ENCODE data around the gene ZGLP1. TPM values are rescaled to one million over a fixed set of nuclear protein-coding genes. Genes with fewer than 3 reads are reported as not detected.

The ZGLP1 gene
- total RNA-seq, 1 experiment from 2014 or later: 1.7 TPM

DNA sequence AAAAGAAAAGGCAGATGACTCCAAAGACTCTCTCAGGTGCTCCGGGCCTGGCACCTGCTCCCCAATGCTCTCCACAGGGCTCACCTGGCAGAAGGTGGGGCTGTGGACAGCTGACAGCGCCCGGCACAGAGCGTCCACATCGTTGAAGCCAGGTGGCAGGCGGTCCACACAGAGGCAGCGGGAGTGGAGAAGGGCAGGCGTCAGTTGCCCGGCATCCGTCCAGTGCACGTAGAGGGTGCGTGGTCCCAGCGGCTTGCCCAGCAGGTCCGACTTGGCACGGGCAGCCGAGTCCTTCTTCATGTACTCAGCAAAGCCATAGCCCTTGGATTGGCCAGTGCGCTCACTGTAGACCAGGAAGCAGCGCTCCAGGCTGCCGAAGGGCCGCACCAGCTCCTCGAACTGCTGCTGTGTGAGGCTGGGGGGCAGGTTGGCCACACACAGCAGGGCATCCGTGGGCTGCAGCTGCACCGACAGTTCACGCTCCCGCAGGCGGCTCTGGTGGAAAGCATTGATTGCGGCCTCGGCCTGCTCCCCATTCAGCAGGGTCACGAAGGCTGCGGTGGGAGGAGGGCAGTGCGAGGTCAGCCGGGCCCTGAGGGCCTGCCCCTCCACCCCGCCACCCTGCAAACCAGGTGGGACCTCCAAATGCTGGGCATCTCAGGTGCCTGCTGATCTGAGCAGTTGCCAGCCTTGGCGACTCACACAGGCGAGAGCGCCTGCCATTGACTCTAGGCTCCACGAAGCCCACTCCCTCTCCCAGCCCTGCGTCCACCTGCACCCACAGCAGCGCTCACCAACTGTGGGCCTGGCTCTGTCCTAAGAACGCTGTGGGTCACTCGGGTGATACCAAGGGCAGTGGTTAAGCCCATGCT, 19.2 kb upstream of the ZGLP1 start:
- DNase-seq (ENCODE audit: low read depth): no peak

DNA sequence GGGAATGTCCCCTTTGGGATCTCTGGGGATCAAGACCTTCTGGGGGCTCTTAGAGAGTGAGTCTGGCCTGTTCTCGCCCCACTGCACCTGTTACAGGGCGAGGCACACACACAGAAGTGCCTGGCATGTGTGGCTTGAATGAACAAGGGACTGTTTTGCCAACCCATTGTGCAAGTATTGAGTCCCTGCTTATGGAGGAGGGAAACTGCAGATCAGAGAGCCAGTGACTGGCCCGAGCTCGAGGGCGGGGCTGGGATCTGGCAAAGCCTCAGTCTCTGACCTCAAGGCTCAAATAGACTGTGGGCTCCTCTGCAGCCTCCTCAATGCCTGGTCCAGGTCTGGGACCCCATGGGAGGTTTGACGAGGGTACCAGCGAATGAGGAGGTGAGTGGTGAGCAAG, 18.2 kb upstream of the ZGLP1 start:
- no peak for DNase-seq (ENCODE audit: low read depth)

DNA sequence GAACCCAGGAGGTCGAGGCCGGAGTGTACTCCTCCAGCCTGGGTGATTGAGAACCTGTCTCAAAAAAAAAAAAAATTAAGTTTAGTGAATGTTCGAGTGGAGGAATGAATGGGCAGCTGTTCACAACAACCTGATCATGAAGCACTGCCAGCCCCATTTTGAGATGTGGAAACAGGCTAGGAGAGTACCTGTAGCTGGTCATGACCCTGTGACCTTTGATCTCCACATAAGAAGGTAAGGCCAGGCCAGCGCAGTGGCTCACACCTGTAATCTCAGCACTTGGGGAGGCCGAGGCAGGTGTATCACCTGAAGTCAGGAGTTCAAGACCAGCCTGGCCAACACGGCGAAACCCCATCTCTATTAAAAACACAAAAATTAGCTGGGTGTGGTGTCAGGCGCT, 16.1 kb upstream of the ZGLP1 start:
- no peak for DNase-seq (ENCODE audit: low read depth)

DNA sequence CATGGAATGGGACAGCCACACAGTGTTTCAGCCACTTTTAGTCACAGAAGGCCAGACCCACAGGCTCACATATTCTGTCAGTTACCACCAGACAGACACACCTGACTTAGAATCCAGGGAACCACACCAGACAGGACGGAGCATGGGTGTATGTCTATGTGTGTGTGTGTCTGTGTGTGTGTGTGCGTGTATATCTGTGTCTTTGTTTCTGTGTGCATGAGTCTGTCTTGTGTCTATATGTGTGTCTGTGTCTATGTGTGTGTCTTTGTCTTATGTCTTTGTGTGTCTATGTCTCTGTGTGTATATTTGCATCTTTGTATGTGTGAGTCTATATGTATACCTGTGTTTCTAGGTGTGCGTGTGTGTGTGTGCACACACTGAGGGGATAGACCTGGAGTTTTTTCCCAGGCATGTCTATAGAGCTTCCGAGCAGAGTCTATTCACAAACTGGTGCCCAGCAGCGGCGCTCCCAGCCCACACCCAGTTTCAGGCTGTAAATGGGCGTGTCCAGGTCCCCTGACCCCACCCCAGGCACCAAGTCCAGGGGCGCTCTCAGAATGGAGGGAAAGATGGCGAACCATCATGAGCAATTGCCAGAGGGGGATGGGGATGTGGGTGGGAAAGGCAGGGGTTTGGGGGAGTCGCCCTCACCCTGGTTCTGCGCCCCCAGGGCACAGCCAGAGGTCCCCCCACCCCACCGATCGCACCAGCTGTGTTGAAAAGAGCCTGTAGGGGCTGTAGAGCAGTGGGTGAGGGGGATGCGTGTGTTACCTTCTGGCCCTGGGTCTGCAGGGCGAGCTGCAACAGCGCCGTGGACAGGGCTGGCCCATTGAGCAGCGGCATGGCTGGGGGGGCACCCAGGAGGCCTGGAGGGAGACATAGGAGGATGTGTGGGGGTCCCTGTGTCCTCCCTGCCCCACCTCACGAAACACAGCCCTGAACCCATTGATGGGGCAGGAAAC, 12.5 kb upstream of the ZGLP1 start:
- no peak for DNase-seq (ENCODE audit: low read depth)

DNA sequence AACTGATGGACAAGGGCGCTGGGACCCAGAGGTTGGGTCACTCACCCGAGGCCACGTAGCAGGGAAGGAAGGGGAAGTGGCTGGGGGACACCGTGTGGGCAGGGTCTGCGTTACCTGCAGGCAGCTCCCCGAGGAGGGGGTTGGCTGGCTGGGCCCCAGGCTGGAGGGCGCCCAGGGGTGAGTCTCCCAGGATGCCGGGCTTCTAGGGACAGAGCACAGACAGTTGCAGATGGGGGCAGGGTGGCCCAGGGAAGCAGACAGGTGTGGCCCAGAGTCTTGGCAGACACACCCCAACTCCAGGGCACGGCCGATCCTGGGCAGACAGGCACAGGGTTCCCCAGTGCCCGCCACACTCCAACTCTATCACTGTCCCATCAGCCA, 11.8 kb upstream of the ZGLP1 start:
- no peak for DNase-seq (ENCODE audit: low read depth)

DNA sequence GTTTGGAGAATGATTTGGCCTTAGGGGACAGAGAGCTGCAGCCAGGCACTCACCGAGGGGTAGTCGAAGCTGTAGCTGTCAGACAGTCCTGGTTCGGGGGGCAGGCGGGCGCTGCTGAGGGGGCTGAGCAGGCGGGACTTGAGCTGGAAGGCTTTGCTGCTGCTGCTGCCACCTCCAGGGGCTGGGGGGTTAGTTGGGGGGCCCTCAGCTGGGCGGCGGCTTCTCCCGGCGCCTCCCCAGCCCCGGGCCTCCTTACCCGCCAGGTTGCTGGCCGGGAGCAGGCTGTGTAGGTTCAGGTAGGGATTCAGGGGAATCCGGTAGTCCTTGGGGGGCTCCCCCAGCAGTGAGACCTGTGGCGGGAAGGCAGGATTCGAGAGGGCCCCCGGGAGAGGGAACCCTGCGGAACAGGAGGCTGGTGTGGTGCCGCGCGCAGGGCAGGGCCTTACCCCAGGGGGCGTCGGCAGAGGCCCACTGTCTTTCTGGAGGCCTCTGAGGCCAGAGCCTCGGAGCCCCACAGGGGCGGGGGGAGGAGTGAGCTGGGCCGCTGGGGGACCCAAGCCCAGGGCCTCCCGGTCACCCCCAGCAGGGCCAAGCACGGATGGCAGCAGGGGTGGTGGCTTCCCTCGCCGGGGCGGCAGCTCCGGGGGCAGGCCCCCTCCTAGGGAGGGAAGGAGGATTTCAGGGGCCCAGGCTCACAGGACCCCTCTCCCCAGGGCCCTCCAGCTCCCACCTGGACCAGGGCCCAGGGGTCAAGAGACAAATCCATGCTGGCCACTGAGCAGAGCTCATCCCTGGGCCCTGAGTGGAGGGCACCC, 11.2 kb upstream of the ZGLP1 start:
- DNase-seq (ENCODE audit: low read depth): no peak

DNA sequence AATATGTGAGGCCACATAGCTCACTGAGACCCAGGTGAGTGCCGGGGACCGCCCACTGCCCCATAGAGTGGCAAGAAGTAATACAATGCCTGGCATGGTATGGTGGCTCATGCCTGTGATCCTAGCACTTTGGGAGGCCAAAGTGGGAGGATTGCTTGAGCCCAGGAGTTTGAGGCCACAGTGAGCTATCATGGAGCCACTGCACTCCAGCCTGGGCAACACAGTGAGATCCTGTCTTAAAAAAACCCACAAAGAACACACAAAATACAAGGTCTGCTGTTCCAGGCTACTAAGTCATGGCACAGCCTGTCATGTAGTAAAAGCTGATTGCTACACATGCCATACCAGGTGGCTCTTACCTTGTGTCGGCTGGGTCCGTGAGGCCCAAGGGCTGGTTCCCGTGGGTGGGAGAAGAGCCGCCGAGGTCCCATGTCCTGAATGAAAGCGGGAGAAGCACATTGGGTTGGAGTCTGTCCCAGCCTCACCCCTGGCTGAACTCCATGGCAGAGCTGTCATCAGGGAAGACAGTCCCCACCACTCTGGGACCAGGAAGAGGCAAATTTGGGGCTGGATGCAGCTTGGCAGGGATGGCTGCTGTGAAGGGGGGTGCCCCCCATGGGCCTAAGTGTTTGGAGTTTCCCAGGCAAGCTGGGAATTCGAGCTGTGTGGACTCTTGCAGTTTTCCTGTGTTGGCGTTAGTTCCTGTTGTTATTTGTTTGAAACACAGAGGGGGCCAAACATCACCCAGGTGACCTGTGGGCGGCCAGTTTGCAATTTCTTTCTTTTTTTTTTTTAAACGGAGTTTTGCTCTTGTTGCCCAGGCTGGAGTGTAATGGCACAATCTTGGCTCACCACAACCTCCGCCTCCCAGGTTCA, 9.4 kb upstream of the ZGLP1 start:
- DNase-seq (ENCODE audit: low read depth): no peak

DNA sequence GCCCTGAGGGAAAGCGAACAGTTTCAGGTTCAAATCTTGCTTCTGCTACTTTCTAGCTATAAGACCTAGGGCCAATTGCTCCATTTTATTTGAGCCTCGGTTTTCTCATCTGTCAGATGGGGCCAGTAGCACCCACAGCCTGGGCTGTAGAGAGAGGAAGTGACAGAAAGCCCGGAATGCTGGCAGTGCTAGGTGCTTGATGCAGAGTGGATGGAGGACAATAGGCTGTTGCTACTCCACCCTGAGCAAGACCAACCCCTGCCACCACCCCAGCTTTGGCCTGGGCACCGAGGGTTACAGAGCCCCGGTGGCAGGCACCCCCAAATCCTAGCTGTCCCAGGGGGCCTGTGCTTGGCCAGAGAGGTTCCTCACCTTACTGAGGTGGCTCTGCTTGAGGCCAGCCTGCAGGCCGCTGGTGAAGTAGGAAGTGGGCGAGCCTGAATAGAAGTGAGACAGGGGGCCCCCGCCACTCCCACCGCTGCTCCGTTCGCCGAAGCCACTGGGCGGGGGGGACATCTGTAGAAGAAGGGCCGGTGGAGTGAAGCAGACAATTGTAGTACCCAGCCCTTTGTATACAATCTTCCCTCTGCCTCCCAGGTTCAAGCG, 8.3 kb upstream of the ZGLP1 start:
- DNase-seq (ENCODE audit: low read depth): no peak

DNA sequence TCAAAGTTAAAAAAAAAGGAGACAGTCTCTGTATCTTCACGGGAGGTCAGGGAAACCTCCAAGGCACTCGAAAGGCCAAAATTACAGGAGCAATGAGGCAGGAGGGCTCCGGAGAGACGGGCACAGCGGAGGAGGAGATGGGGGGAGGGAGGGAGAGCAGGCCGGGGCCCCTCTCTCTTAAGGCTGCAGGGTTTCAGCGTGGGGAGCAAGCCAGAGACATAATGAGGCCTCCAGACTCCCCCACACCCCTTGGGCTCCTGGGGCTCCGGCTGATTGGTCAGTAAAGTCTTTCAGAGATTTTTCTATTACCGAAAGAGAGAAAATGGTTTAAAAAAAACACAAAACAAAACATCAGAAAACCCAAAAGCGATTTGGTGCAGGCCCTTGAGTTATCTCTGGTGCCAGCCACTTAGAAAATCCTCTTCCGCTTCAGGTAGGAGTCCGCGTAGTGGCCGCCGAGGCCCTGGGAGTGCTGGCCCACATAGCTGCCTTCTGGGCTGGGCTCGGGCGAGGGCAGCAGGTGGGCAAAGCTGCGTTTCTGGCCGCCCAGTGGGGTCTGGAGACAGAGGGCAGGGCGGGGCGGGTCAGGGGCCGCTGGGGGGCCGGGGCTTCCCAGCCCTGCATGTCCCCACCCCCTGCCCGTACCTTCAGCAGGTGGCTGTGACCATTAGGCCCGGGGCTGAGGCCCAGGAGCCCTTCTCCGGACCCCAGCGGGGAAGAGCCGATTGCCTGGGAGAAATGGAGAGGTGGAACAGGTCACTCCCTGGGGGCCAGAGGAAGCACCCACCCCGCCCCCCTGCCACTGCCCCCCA, 7.6 kb upstream of the ZGLP1 start:
- DNase-seq (ENCODE audit: low read depth): no peak

DNA sequence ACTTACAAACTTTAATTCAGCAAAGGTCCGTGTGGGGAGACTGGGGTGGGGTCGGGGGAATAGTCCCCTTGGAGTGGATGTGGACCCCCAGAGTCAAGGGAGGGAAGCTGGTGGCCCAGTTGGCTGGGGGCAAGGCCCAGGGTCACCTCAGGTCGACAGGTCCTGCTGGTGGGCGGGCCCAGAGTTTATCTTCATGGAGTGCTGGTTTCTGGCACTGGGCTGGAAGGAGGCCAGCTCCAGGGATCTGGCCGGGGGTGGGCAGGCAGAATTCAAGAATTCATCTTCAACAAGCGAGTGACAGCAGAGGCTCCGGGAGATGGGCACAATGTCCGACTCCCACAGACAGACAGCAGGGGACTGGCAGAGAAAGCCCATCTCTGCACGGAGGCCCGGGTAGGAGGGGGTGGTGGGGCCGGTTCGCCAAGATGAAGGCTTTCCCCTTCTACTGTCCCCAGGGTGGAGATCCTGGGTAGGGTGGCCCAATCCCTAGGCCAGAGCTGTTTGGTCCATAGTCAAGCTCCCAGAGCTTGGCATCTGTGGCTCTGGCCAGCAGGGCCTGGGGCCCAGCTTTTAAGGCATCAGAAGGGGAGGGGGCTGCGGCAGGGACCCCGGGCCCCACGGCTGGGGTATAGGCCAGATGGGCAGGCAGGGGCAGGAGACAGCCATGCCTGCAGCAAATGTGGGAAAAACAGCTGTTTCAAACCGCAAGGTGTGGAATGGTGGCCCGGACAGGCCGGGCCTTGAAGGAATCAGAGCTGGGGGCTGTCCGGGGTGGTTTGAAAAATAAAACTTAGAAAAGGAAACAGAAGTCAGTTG, 6.8 kb upstream of the ZGLP1 start:
- no peak for DNase-seq (ENCODE audit: low read depth)

DNA sequence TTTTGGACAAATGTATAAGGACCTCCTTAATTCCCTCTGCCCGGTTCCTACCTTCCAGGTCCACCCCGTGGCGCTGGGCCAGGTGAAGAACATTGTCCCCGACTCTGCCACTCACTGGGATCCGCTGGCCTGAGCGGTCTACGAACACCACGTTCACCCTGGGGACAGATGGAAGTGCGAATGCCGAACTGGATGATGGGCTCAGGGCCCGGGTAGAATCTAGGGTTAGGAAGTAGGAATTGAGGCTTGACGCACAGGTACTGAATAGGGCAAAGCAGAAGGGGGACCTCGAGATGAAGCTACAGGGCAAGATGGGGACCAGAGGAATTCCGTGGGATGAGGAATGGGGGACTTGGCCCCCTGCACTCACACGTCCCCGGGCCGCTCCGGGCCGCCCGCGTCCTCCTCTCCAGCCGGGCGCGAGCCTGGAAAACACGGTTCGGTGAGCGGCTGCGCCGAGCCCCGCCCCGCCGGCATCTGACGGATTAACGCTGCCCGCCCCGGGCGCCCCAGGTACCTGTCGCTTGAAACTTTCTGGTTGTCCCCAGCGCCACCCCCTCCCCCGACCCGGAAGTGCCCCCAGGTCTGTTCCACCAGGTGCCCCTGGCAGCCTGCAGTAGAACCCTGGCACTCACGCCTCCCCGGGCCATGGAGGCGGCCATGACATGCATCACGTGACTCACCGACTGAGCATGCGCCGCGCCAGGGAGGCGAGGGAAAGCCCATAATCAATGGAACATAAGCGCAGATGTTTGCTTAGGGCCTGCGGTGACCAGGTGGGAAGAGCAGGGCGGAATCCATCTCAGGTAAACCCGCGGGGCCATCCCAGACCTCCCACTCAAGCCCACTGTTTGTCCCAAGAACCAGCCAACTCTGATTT, 6.0 kb upstream of the ZGLP1 start, which contains the start of gene FDX2:
Gene FDX2 (minus strand): TSS at position 681 of the 880 bp plus-strand sequence. CDS start 19 bp downstream, at position 662.
- peak; percentile 56 for DNase-seq (ENCODE audit: low read depth)

DNA sequence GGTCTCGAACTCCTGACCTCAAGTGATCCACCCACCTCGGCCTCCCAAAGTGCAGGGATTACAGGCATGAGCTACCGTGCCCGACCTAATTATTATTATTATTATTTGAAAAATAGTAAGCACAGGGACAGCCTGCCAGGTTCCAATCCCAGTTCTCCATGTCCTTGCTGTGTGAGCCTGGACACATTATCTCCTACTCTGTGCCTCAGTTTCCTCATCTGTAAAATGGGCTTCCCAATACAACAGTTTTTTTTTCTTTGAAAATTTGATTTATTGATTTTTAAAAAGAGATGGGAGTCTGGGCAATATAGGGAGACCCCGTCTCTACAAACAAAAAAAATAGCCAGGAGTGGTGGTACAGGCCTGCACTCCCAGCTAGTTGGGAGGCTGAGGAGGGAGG, 3.3 kb downstream of the ZGLP1 start:
- DNase-seq (ENCODE audit: low read depth): no peak

DNA sequence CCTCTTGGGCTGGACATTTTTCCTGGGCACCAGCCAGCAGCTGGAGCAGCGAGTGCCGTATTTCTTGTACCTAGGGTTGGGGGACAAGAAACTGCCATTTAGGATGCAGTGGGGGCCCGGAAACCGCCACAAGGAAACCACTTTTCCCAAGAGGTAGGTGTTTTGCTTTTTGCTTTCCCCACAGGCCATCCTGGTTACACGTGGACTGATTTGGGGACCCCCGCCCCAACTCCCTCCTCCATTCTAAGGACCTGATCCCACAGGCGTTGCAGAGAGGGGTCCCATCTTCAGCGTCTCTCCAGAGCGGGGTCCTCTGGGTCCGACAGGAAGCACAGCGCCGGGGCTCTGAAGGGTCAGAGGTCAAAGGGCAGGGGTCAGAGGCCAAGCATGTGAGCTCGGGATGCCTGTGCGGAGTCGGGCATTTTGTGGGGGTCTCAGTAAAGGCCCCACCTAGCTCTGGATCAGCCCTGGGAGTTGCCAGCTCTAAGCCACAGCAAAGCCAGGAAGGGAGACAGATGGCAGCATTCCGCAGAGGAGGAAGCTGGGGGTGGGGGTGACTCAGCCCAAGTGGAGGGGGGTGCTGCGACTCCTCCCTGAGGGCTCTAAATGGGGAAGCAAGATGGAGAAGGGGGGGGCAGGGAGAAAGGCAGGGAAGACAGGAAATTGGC, 4.3 kb downstream of the ZGLP1 start:
- DNase-seq (ENCODE audit: low read depth): no peak

DNA sequence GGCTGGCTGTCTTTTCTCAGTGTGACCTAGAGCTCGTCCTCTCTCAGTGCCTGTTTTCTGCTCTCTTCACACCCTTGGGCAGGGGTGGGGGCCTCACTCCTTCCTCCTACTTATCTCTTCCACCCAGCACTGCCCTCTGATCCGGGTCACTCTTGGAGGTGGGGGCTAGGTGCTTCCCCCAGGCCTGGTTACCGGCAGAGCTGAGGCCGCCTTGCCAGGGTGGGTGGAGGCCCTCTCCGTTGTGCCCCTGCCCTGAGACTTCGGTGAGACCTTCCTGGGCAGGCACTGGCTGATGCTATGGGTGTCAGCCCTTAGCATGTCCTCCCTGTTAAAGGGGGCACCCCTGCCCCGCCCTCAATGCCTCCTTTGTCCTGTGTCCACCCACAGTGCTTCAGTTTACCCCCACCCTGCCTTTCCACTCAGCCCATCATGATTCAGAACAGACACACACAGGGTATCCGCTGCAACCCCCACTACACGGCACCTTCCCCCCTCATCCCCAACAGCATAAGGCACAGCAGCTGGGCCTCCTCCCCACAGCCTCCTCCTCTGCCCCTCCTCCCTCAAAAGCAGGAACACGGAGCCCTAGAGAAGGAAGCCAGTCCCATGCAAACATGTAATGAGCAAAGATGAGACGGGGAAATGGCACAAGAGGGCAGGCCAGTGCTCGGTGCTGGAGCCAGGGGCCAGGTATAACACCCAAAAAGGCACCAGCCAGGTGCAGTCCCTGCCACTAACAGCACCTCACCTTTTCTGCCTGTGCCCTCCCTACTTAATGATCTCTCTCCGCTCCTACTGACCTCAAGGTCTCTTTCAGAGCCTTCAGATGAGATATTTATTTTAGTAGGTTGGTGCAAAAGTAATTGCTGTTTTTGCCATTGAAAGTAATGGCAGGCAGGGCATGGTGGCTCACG, 9.8 kb downstream of the ZGLP1 start:
- no peak for DNase-seq (ENCODE audit: low read depth)

DNA sequence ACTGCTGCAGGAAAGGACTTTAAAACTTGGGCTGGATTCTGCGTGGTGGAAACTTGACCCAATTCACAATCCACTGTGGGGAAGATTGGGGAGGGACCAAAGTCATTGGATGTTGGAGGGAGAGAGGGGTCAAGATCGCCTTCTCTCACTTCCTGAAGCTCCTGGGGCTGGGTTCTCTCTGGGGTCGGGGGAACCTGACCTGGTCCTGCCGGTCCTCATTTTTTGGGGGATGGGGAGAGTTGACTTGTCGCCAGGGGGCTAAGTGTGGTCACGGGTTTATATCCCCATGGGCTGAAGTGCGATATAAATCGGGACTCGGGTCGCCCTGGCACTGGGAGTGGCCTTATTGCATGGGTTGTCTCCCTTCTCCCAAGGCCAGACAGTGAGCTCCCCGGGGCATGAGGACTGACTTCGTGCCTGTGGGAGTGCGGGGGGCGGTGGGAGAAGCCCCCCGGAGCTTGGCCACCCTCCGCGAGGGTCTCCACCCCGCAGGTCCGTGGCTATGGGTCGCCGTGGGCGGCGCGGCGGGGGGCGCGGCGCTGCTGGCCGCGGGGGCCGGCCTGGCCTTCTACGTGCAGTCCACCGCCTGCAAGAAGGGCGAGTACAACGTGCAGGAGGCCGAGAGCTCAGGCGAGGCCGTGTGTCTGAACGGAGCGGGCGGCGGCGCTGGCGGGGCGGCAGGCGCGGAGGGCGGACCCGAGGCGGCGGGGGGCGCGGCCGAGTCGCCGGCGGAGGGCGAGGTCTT, 13.6 kb downstream of the ZGLP1 start:
- no peak for DNase-seq (ENCODE audit: low read depth)
